ENCODE results near the gene EIF3D. TPM values are rescaled to one million over a fixed set of nuclear protein-coding genes. Genes with fewer than 3 reads are reported as not detected.

Gene EIF3D
- total RNA-seq, 1 experiment from 2014 or later = 224 TPM

- no peak for DNase-seq
- Mint-ChIP-seq H3K4me1 (ENCODE audit: low read depth, unreplicated experiment) (no peaks in the 10 kb centered on the region), H3K4me3 (ENCODE audit: low read depth, unreplicated experiment) (no peak overlapping the region), H3K27me3 (ENCODE audit: unreplicated experiment) (no peaks in the 10 kb centered on the region), H3K27ac (ENCODE audit: unreplicated experiment) (no peak overlapping the region), H3K9me3 (ENCODE audit: low read depth, unreplicated experiment) (peaks cover 3% of the 10 kb centered on the region), H3K36me3 (ENCODE audit: insufficient read depth, unreplicated experiment) (peaks cover 18% of the 10 kb centered on the region)
- intact Hi-C loops (cut with micrococcal nuclease; ENCODE audit: unreplicated experiment) = no loop called here
- TF ChIP-seq CTCF (IDR thresholded peaks at IDR 0.05; ENCODE audit: unreplicated experiment) = no peak
- CTCF ChIA-PET = no interaction called here
- no TSS peak for BruUV-seq (replicated peaks)
These were observed 36.9 kb downstream of the EIF3D start for GRCh38 chr22:36492109-36492508.

- no peak for TF ChIP-seq CTCF (IDR thresholded peaks at IDR 0.05; ENCODE audit: unreplicated experiment)
- Mint-ChIP-seq H3K4me1 (ENCODE audit: low read depth, unreplicated experiment) (no peaks in the 10 kb centered on the region), H3K4me3 (ENCODE audit: low read depth, unreplicated experiment) (no peak overlapping the region), H3K27ac (ENCODE audit: unreplicated experiment) (no peak overlapping the region), H3K36me3 (ENCODE audit: insufficient read depth, unreplicated experiment) (peaks cover 15% of the 10 kb centered on the region), H3K9me3 (ENCODE audit: low read depth, unreplicated experiment) (peaks cover 3% of the 10 kb centered on the region), H3K27me3 (ENCODE audit: unreplicated experiment) (no peaks in the 10 kb centered on the region)
- no peak for DNase-seq
- CTCF ChIA-PET = no interaction called here
- BruUV-seq (replicated peaks) = no TSS peak
- intact Hi-C loops (cut with micrococcal nuclease; ENCODE audit: unreplicated experiment) = no loop called here
These were observed 37.8 kb downstream of the EIF3D start for GRCh38 chr22:36491155-36491554.

GRCh38 chr22:36486619-36487384, 42.2 kb downstream of the EIF3D start:
- peaks cover 15% of the 10 kb centered on the region for H3K36me3 Mint-ChIP-seq (ENCODE audit: insufficient read depth, unreplicated experiment)
- no TSS peak for BruUV-seq (replicated peaks)
- H3K27me3 Mint-ChIP-seq (ENCODE audit: unreplicated experiment) = no peaks in the 10 kb centered on the region
- H3K27ac Mint-ChIP-seq (ENCODE audit: unreplicated experiment) = no peak overlapping the region
- H3K4me1 Mint-ChIP-seq (ENCODE audit: low read depth, unreplicated experiment) = peaks cover 10% of the 10 kb centered on the region
- H3K4me3 Mint-ChIP-seq (ENCODE audit: low read depth, unreplicated experiment) = no peak overlapping the region
- CTCF ChIA-PET = interaction anchor here (0.6 kb wide), 1 partner anchor 171 kb away, joined by 3 read pairs; no protein-coding TSS in a partner anchor
- DNase-seq = peak; percentile 37
- peak; percentile 56 for TF ChIP-seq CTCF (IDR thresholded peaks at IDR 0.05; ENCODE audit: unreplicated experiment)
- H3K9me3 Mint-ChIP-seq (ENCODE audit: low read depth, unreplicated experiment) = peaks cover 3% of the 10 kb centered on the region
- intact Hi-C loops (cut with micrococcal nuclease; ENCODE audit: unreplicated experiment) = no loop called here

GRCh38 chr22:36481393-36482168, 47.4 kb downstream of the EIF3D start, which contains the start of gene TXN2:
TSS of gene TXN2 (minus strand) at chr22:36481640. CDS start at chr22:36480837, 803 bp downstream.
- no peaks in the 10 kb centered on the region for H3K27me3 Mint-ChIP-seq (ENCODE audit: unreplicated experiment)
- intact Hi-C loops (cut with micrococcal nuclease; ENCODE audit: unreplicated experiment) = no loop called here
- H3K36me3 Mint-ChIP-seq (ENCODE audit: insufficient read depth, unreplicated experiment) = peaks cover 36% of the 10 kb centered on the region
- H3K9me3 Mint-ChIP-seq (ENCODE audit: low read depth, unreplicated experiment) = no peaks in the 10 kb centered on the region
- DNase-seq = peak; percentile 96
- peak within 1 kb of the TSS; percentile 98 for H3K27ac Mint-ChIP-seq (ENCODE audit: unreplicated experiment)
- peak within 1 kb of the TSS; percentile 84 for H3K4me3 Mint-ChIP-seq (ENCODE audit: low read depth, unreplicated experiment)
- H3K4me1 Mint-ChIP-seq (ENCODE audit: low read depth, unreplicated experiment) = peaks cover 21% of the 10 kb centered on the region
- TF ChIP-seq CTCF (IDR thresholded peaks at IDR 0.05; ENCODE audit: unreplicated experiment) = no peak
- BruUV-seq (replicated peaks) = no TSS peak
- CTCF ChIA-PET = interaction anchor here (0.7 to 1.7 kb wide), 4 partner anchors 11 to 1171 kb away, joined by 3 to 5 read pairs (median 4); partner anchors contain the start of gene MYH9

All from Calu3 (cell line).